ENCODE results near the gene RPS2.

DNA sequence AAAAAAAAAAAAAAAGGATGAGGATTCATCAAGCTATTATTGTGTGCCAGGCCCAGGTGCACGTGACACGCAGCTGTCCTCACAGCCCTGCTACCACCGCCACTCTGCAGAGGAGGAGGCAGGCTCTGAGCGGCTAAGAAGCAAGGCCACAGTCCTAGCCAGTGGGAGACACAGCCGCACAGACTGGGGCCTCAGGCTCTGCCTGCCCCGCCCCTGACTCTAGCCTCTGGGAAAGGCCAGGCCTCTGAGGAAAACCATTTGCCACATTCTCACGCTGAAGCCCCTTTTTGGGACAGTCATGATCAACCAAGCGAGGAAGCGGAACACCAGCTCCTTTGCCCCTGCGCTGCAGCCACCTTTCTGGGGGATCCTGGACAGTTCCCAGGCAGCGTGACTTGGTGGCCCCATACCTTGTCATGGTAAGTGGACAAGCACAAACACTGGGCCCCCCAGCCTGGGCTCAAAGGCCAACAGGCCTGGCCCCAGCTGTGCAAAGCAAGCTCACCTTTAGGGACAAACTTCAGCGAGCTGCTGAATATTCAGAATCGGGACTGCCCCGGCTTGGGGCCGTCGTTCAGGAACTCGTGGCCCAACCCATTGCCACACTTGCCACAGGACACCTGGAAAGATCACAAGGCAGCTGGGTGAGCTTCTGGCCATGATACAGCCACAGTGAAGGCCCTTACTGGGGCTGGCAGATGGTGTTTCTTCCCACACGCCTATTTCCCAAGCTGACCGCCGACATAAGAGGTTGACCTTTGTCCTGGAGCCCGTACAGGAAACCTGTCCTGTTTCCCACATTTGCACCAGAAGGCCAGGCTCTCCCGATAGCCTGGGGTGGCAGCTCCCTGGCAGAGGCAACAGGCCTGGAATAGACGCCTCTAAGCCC lies 24.1 kb downstream of the RPS2 start:
- TF ChIP-seq, protein P1, sequence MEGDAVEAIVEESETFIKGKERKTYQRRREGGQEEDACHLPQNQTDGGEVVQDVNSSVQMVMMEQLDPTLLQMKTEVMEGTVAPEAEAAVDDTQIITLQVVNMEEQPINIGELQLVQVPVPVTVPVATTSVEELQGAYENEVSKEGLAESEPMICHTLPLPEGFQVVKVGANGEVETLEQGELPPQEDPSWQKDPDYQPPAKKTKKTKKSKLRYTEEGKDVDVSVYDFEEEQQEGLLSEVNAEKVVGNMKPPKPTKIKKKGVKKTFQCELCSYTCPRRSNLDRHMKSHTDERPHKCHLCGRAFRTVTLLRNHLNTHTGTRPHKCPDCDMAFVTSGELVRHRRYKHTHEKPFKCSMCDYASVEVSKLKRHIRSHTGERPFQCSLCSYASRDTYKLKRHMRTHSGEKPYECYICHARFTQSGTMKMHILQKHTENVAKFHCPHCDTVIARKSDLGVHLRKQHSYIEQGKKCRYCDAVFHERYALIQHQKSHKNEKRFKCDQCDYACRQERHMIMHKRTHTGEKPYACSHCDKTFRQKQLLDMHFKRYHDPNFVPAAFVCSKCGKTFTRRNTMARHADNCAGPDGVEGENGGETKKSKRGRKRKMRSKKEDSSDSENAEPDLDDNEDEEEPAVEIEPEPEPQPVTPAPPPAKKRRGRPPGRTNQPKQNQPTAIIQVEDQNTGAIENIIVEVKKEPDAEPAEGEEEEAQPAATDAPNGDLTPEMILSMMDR (conservative IDR thresholded peaks at IDR 0.05; ENCODE audit: low read length), result no peak
- TF ChIP-seq EZH2phosphoT487 (IDR thresholded peaks at IDR 0.05; ENCODE audit: borderline replicate concordance, low read depth, low read length), result no peak

Measured in OCI-LY7 (cell line).